Large intestine (tissue), 3 donors: ENCODE data around the gene SLC23A2. TPM values are rescaled to one million over a fixed set of nuclear protein-coding genes. Genes with fewer than 3 reads are reported as not detected.
A peak's percentile ranks its signal among the peaks of the same experiment; 100 is the strongest.
"Not testable (repeated sequence)": the region's sequence is repeated elsewhere in the genome, so short reads cannot be mapped to it uniquely, and the experiment has no call there.

Experiments
- DNase-seq, 2 donors: peaks; one replicate each; pipeline versions ENCODE4 v3.0.0 to v3.0.0-alpha.2; 2013
- H3K27ac ChIP-seq: one replicate; pipeline ENCODE4 v1.5.1; 2013; ENCODE audit warnings: low read length
- H3K27me3 ChIP-seq: 2 replicates; pipeline ENCODE4 v1.6.1; 2013; ENCODE audit warnings: low read length; ENCODE audit not compliant: control insufficient read depth, insufficient read depth
- H3K36me3 ChIP-seq: 2 replicates; pipeline ENCODE4 v1.6.1; 2013; ENCODE audit warnings: low read length; ENCODE audit not compliant: control insufficient read depth, insufficient read depth
- H3K4me1 ChIP-seq: one replicate; pipeline ENCODE4 v1.6.1; 2013; ENCODE audit warnings: low read length; ENCODE audit not compliant: control insufficient read depth, insufficient read depth
- H3K4me3 ChIP-seq: one replicate; pipeline ENCODE4 v1.5.1; 2013; ENCODE audit warnings: low read length
- H3K9me3 ChIP-seq: one replicate; pipeline ENCODE4 v1.6.1; 2013; ENCODE audit warnings: mild to moderate bottlenecking, low read depth, low read length, moderate library complexity; ENCODE audit not compliant: control insufficient read depth
- WGBS: methylation state at CpG from one replicate; pipeline ENCODE4 v1.1.5; 2013; ENCODE audit warnings: low lambda C conversion rate; ENCODE audit not compliant: insufficient coverage; 5-methylcytosine and 5-hydroxymethylcytosine counted together
- polyA plus RNA-seq: library from polyadenylated mRNA; unstranded; fragments of 120-200 nt; gene quantifications from one replicate; pipeline ENCODE4 v1.2.1, GENCODE V29; 2013

SLC23A2 gene
- polyA plus RNA-seq, 1 donor: 11.3 TPM

GRCh38 chr20:4936392-4936850 is 64.9 kb downstream of the SLC23A2 start:
- no peak for DNase-seq
- Histone ChIP-seq H3K36me3 (peaks cover 4% of the 10 kb centered on the region), H3K27me3 (no peaks in the 10 kb centered on the region), H3K9me3 (no peaks in the 10 kb centered on the region), H3K4me1 (peaks cover 3% of the 10 kb centered on the region), H3K27ac (no peak overlapping the region), H3K4me3 (no peak overlapping the region)
- WGBS: no CpG with 5 or more reads among the region's 6 CpGs

DNA sequence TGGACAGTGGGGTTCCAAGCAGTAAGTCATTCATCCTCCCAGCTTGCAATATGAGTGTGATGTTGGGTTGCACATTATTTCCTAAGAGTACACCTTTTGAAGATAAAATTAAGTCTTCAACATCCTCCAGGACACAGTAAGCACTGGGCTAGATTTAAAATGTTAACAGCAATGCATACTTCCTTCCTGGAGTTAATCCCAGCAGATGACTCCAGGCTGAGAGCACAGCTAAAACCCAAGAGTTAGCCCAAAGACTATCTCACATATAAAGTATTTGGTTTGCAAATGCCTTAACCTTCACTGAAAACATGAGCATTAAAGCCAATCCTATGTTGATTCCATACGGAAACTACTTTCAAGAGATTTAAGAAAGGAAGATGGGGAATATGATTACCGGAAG is 69.2 kb downstream of the SLC23A2 start:
- WGBS: 100% methylated on average over 1 of the region's 2 CpGs
- no peak for DNase-seq
- Histone ChIP-seq H3K4me1 (no peaks in the 10 kb centered on the region), H3K9me3 (no peaks in the 10 kb centered on the region), H3K4me3 (no peak overlapping the region), H3K27ac (no peak overlapping the region), H3K36me3 (peaks cover 4% of the 10 kb centered on the region), H3K27me3 (no peaks in the 10 kb centered on the region)

- H3K36me3 ChIP-seq: peaks cover 4% of the 10 kb centered on the region
- no peak for DNase-seq
- H3K27ac ChIP-seq: no peak overlapping the region
- 100% methylated on average over 1 of the region's 5 CpGs for WGBS
- no peaks in the 10 kb centered on the region for H3K4me1 ChIP-seq
- H3K9me3 ChIP-seq: no peaks in the 10 kb centered on the region
- H3K4me3 ChIP-seq: no peak overlapping the region
- H3K27me3 ChIP-seq: no peaks in the 10 kb centered on the region
Observed at GRCh38 chr20:4929686-4930397, 71.5 kb downstream of the SLC23A2 start.

DNA sequence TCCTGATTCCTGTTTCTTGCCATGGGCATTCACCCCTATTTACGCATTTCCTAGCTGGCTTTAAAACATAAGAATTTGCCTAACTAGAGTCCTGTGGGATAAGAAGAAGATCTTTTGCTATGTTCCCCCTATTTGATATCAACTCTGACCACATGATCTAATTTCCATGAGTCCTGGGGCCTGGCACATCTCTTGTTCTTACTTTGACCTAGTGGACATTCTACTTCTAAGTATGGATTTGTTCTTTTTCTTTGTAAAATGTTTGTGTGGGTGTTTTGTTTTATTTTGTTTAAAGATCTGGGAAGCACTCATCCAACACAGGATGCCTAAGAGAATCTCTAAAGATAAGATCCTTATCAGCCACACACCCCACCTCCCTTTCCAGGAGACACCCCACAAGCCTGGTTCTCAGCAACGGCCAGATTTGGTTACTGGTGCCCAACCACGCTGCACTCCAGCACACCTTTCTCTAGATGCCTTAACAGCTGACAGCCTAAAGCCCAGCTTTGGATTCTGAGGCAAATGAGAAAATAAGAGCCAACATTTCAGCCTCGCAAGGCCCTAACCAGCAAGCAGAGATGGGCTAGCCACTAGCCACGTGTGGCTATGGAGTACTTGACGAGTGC is 74.7 kb downstream of the SLC23A2 start:
- no peak for DNase-seq
- no peak overlapping the region for H3K27ac ChIP-seq
- H3K9me3 ChIP-seq: no peaks in the 10 kb centered on the region
- H3K4me1 ChIP-seq: peaks cover 7% of the 10 kb centered on the region
- no peaks in the 10 kb centered on the region for H3K36me3 ChIP-seq
- WGBS: 94% methylated on average over 3 of the region's 6 CpGs
- no peak overlapping the region for H3K4me3 ChIP-seq
- no peaks in the 10 kb centered on the region for H3K27me3 ChIP-seq

GRCh38 chr20:4925842-4926530 is 75.3 kb downstream of the SLC23A2 start:
- no peak overlapping the region for H3K27ac ChIP-seq
- no peaks in the 10 kb centered on the region for H3K9me3 ChIP-seq
- WGBS: 83% methylated on average over 2 of the region's 15 CpGs
- H3K36me3 ChIP-seq: no peaks in the 10 kb centered on the region
- peaks cover 7% of the 10 kb centered on the region for H3K4me1 ChIP-seq
- no peak overlapping the region for H3K4me3 ChIP-seq
- no peak for DNase-seq
- H3K27me3 ChIP-seq: no peaks in the 10 kb centered on the region

DNA sequence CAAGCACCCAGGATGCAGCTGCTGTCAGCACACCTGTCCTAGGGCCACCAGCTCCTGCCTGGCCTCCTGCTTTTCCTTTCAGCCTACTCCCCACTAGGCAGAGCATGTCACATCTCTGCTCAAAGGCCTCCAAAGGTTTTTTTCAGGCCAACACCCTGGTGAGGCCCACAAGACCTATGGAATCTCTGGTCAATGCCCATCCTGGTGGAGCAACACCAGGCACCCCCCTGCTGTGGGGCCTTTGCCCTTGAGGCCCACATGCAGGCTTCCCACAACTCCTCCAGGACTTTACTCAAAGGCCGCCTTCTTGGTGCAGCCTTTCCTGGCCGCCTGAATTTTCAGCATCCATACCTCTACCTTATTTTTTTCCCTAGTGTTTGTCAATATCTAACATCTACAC is 76.9 kb downstream of the SLC23A2 start:
- Histone ChIP-seq H3K4me1 (peaks cover 7% of the 10 kb centered on the region), H3K9me3 (no peaks in the 10 kb centered on the region), H3K4me3 (no peak overlapping the region), H3K27ac (peak overlapping the region; percentile 48), H3K27me3 (no peaks in the 10 kb centered on the region), H3K36me3 (no peaks in the 10 kb centered on the region)
- 84% methylated on average over 2 of the region's 2 CpGs for WGBS
- peak; percentile 71 to 78 for DNase-seq

DNA sequence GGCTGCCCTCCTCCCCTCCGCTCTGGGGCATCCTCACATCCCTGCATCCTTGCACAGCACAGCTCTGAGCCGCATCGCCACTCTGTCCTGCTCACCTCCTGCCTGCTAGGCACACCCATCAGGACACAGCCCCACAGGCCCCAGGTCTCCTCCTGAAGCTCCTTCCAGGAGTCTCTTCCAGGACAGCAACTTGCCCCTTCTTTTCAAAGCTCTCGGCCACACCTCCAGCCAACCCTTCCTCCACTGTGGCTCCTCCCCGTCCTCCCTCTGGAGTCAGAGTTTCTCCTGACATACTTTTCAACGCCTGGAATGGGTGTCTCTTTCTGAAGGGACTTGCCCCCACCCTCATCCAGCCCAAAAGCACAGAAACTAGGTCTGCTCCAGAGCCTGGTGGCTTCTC is 77.3 kb downstream of the SLC23A2 start:
- no peaks in the 10 kb centered on the region for H3K27me3 ChIP-seq
- H3K4me1 ChIP-seq: peaks cover 7% of the 10 kb centered on the region
- peak overlapping the region; percentile 48 for H3K27ac ChIP-seq
- H3K36me3 ChIP-seq: no peaks in the 10 kb centered on the region
- no peak overlapping the region for H3K4me3 ChIP-seq
- DNase-seq: no peak
- WGBS: no CpG with 5 or more reads among the region's 6 CpGs
- no peaks in the 10 kb centered on the region for H3K9me3 ChIP-seq

GRCh38 chr20:4922186-4922585 is 79.1 kb downstream of the SLC23A2 start:
- WGBS: 100% methylated on average over 1 of the region's 4 CpGs
- no peaks in the 10 kb centered on the region for H3K36me3 ChIP-seq
- no peaks in the 10 kb centered on the region for H3K9me3 ChIP-seq
- no peak overlapping the region for H3K27ac ChIP-seq
- H3K4me1 ChIP-seq: peaks cover 7% of the 10 kb centered on the region
- no peak overlapping the region for H3K4me3 ChIP-seq
- H3K27me3 ChIP-seq: no peaks in the 10 kb centered on the region
- DNase-seq: no peak

DNA sequence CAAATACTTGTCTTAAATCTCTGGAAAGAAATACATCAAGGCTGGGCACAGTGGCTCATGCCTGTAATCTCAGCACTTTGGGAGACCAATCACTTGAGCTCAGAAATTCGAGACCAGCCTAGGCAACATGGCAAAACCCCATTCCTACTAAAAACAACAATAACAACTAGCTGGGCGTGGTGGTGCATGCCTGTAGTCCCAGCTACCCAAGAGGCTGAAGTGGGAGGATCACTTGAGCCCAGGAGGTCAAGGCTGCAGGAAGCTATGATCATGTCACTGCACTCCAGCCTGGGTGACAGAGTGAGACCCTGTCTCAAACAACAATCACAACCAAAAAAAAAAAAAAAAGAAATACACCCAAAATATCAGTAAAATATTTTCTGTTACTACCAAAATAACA is 80.0 kb downstream of the SLC23A2 start:
- H3K4me3 ChIP-seq, H3K27ac ChIP-seq, H3K4me1 ChIP-seq, H3K9me3 ChIP-seq, H3K36me3 ChIP-seq, H3K27me3 ChIP-seq, DNase-seq: not testable (repeated sequence)
- WGBS: no CpG with 5 or more reads among the region's 2 CpGs

DNA sequence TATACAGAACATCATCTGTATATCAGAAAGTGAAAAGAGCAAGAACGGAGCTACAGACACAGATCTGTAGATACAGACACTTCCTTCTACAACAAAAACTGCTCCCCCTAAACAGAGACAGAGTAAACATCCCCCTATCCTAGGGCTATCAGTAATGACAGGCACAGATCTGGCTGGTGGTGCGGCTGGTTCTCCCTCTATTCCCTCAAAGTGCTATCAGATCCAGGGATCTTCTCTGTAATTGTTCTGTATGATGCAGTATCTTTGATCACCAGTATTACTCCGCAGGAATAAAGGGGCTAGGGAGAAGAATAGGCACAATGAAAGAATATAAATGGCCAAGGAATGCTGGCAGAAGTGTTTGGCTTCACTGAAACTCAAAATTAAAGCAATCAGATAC is 80.7 kb downstream of the SLC23A2 start:
- H3K9me3 ChIP-seq: no peaks in the 10 kb centered on the region
- no peaks in the 10 kb centered on the region for H3K27me3 ChIP-seq
- no peak overlapping the region for H3K4me3 ChIP-seq
- no peaks in the 10 kb centered on the region for H3K36me3 ChIP-seq
- H3K27ac ChIP-seq: no peak overlapping the region
- WGBS: no CpG with 5 or more reads among the region's 3 CpGs
- no peak for DNase-seq
- peaks cover 7% of the 10 kb centered on the region for H3K4me1 ChIP-seq
